Mesodermal cell (in vitro differentiated cells): ENCODE measurements around the gene PHACTR1.

Experiments
- H3K27ac ChIP-seq: 2 replicates; pipeline ENCODE4 v1.7.0; 2013; ENCODE audit warnings: mild to moderate bottlenecking, low read depth, low read length, moderate library complexity; ENCODE audit not compliant: severe bottlenecking
- H3K36me3 ChIP-seq: 2 replicates; pipeline ENCODE4 v1.7.1; 2013; ENCODE audit warnings: mild to moderate bottlenecking, low read length, moderate library complexity; ENCODE audit not compliant: control insufficient read depth, insufficient read depth
- H3K4me1 ChIP-seq: one replicate; pipeline ENCODE4 v1.7.1; 2013; ENCODE audit warnings: mild to moderate bottlenecking, low read length; ENCODE audit not compliant: insufficient read depth, control insufficient read depth, poor library complexity, severe bottlenecking
- H3K4me3 ChIP-seq: 2 replicates; pipeline ENCODE4 v1.7.0; 2013; ENCODE audit warnings: low read length, control low read depth, mild to moderate bottlenecking; ENCODE audit not compliant: insufficient read depth, poor library complexity, severe bottlenecking; ENCODE audit errors: extremely low read depth
- H3K9me3 ChIP-seq: 2 replicates; pipeline ENCODE4 v1.7.1; 2013; ENCODE audit warnings: mild to moderate bottlenecking, low read length, moderate library complexity; ENCODE audit not compliant: control insufficient read depth
- WGBS, 2 experiments: methylation state at CpG; one replicate each; pipeline ENCODE4 v1.1.5; 2013; ENCODE audit warnings: missing lambda C conversion rate in 2 of 2; ENCODE audit not compliant: insufficient coverage in 2 of 2; 5-methylcytosine and 5-hydroxymethylcytosine counted together

Gene PHACTR1

DNA sequence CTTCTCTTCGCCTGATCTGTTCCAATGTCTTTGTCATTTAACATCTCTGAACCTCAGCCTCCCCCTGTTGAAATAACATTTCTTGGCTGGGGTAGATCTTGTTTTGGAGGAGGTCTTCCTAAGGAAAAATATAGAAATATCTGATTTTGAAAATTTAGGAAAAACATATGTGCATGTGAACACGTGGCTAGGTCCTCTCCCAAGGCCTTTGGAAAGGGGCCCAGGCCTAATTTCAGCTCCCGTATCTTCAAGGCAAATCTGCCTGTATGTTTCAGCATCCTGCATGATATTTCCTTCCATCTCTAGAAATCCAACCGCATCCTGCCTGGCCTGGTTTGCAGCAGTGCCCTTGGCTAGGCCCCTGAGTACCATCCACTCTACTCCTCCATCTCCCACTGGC is 261.2 kb downstream of the PHACTR1 start:
- H3K4me3 ChIP-seq: no peak overlapping the region
- no peaks in the 10 kb centered on the region for H3K36me3 ChIP-seq
- 92 to 95% methylated on average over 3 of the region's 4 CpGs for WGBS, 2 experiments
- peaks cover 3% of the 10 kb centered on the region for H3K9me3 ChIP-seq
- H3K27ac ChIP-seq: no peak overlapping the region
- no peaks in the 10 kb centered on the region for H3K4me1 ChIP-seq

DNA sequence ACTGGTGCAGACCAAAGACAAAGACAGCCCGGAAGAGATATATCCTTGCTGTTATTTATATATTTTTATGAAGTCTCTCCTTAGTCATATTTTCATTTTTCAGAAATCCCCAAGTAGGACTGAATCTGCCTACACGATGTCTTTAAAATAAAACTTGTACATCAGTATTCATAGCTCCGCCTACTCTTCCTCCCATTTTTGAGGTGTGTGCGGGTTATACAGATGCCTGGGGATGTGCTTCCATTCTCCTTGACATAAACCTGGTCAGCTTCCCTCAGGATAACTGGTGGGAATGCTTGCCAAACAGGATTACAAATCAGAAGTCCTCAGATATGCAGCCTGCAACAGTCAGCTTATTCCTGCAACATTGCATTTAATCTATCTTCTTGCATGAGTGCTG is 264.2 kb downstream of the PHACTR1 start:
- Histone ChIP-seq H3K27ac (no peak overlapping the region), H3K4me1 (no peaks in the 10 kb centered on the region), H3K36me3 (no peaks in the 10 kb centered on the region), H3K9me3 (peaks cover 3% of the 10 kb centered on the region), H3K4me3 (no peak overlapping the region)
- 89 to 92% methylated on average over 2 to 3 of the region's 4 CpGs for WGBS, 2 experiments

DNA sequence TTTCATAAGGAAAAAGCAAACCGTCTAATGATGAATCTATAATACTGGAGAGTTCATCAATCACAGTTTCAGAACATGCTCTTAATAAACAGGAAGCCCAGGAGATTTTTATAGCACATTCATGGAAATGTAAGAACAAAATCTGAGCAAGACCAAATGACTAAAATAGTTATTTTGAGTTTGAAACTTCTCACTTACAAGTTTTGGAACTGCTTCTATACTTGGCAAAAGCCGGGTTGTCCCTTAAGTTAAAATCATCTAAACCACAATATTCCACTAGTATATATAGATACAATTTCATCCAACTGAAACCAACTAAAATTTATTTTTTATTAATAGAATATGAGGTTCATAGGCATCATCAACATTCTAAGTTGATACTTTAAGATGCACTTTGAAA is 268.2 kb downstream of the PHACTR1 start:
- Histone ChIP-seq H3K9me3 (peaks cover 3% of the 10 kb centered on the region), H3K4me1 (no peaks in the 10 kb centered on the region), H3K27ac (no peak overlapping the region), H3K4me3 (no peak overlapping the region), H3K36me3 (no peaks in the 10 kb centered on the region)
- WGBS, 2 experiments: 90% methylated on average over 2 of the region's 2 CpGs; no CpG with 5 or more reads in 1 of the 2 experiments

DNA sequence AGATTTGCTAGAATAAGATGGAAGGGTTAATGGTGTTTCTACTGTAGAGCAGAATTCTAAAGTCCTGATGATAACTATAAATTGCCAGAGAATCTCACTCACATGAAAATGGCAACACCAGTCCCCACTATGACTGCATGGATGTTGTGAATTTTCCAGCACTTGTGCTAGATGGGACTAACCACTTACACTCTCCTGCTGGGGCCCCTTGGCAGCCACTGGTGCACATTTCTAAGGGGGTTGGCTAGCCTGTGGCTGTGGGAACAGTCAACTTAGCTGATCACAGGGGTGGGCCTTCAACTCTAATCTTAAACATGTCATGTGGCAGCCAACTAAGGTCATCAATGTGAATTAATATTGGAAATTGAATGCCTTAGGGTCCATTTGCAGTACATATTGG is 271.2 kb downstream of the PHACTR1 start:
- Histone ChIP-seq H3K9me3 (no peaks in the 10 kb centered on the region), H3K4me3 (no peak overlapping the region), H3K36me3 (no peaks in the 10 kb centered on the region), H3K4me1 (no peaks in the 10 kb centered on the region), H3K27ac (no peak overlapping the region)

DNA sequence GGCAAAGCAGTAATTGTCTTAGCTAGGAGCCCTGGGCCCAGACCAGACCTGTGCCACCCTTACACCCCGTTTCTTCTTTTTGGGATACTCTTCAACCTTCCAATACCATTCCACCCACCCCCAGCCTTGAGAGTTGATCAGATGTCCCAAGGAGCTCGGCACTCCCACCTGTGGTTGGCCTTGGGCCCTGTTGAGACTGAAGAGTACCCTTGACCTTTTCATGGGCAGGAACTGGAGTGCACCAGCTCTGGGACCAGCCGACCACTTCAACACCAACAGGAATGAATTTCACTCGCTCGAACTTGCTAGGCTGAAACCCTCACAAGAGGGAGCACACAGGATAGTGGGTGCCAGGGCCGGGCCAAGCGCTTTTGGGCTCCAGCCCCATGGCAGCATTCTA is 273.6 kb downstream of the PHACTR1 start:
- no peaks in the 10 kb centered on the region for H3K36me3 ChIP-seq
- H3K4me1 ChIP-seq: no peaks in the 10 kb centered on the region
- no peak overlapping the region for H3K27ac ChIP-seq
- no peak overlapping the region for H3K4me3 ChIP-seq
- H3K9me3 ChIP-seq: no peaks in the 10 kb centered on the region
- 87 to 95% methylated on average over 5 to 7 of the region's 7 CpGs for WGBS, 2 experiments

DNA sequence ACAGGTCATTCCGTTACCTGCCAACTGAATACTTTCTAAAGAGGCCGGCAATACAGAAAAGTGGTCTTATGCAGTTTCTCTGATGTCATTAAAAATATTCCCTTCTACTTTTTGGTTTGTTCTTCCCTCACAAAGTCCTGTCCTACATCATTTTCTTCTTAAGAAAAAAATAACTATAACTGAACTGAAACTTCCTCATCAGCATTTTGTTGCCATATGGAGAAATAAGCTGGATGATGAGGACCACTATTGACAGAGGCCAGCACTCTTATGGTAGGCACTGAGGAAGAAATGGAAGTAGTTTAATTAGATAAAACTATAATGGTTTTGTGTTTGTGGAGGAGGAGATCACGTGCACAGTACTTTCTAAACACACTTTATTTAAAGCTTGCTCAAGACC is 274.9 kb downstream of the PHACTR1 start:
- 100% methylated on average over 2 of the region's 3 CpGs; no CpG with 5 or more reads in 1 of the 2 experiments for WGBS, 2 experiments
- no peaks in the 10 kb centered on the region for H3K36me3 ChIP-seq
- H3K9me3 ChIP-seq: no peaks in the 10 kb centered on the region
- H3K4me1 ChIP-seq: no peaks in the 10 kb centered on the region
- no peak overlapping the region for H3K4me3 ChIP-seq
- no peak overlapping the region for H3K27ac ChIP-seq

DNA sequence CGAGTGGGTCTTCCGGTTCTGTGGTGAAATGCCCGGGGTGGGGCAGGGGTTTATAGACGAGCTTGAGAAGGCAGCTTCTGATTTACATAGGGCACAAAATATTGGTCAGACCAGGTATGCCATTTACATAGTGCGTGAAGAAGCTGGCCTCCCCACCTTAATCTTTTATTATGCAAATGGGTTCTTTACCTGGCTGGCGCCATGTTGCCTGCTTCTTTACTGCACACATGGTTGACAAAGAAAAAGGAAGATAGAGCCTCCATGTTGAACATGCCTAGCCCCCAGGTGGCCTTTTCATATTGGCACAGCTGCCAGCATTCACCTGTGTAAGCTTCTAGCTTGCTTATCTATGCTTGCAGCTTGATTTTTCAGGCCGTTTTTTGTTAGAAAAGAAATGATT is 276.2 kb downstream of the PHACTR1 start:
- H3K9me3 ChIP-seq: no peaks in the 10 kb centered on the region
- WGBS, 2 experiments: 79 to 80% methylated on average over 2 to 4 of the region's 7 CpGs
- no peaks in the 10 kb centered on the region for H3K4me1 ChIP-seq
- H3K4me3 ChIP-seq: no peak overlapping the region
- H3K36me3 ChIP-seq: no peaks in the 10 kb centered on the region
- no peak overlapping the region for H3K27ac ChIP-seq

DNA sequence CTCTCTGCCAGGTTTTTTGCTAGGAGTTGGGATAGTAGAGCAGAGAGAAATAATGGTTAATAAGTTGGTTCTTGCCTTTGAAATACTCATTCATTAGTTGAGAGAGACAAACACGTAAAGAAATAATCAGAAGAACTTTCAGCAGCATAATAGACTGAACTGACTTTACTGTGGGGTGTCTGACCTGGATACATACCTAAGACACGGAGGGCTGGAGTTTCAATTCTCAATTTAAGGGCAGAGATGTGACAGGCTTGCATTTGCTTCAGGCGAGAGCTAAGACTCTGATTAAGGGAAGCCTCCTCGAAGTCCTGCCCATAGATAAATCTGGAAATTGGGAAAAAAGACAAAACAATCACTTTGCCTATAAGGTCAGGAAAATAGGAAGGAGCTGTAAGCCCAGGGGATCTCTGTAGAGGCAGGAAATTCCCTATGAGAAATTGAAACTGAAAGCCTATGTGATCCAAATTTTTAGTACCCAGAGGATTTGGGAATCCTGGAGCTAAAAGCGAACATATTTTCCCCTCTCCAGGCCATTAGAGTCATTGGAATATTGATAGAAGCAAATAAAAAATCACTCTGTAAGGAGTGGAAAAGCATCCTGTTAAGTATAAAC is 276.8 kb downstream of the PHACTR1 start:
- Histone ChIP-seq H3K4me3 (no peak overlapping the region), H3K36me3 (no peaks in the 10 kb centered on the region), H3K9me3 (no peaks in the 10 kb centered on the region), H3K27ac (no peak overlapping the region), H3K4me1 (no peaks in the 10 kb centered on the region)
- 89 to 97% methylated on average over 2 to 4 of the region's 5 CpGs for WGBS, 2 experiments

DNA sequence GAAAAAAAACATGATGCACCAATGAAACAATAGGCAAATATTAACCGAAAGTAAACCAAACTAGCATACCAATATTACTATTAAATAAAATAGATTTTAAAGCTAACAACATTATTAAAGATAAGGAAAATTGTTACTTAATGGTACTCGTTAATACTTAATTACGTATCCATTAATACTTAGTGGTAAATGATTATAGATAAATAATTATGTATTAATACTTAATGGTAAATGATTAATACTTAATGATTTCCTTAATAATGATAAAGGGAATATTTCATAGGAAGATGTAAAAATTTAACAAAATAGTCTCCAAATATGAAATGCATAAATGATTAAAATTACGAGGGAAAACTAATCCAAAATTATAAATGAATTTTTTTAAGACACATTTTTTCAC is 278.9 kb downstream of the PHACTR1 start:
- no CpG with 5 or more reads among the region's 4 CpGs for WGBS, 2 experiments
- Histone ChIP-seq H3K36me3 (no peaks in the 10 kb centered on the region), H3K4me3 (no peak overlapping the region), H3K27ac (no peak overlapping the region), H3K9me3 (no peaks in the 10 kb centered on the region), H3K4me1 (no peaks in the 10 kb centered on the region)

DNA sequence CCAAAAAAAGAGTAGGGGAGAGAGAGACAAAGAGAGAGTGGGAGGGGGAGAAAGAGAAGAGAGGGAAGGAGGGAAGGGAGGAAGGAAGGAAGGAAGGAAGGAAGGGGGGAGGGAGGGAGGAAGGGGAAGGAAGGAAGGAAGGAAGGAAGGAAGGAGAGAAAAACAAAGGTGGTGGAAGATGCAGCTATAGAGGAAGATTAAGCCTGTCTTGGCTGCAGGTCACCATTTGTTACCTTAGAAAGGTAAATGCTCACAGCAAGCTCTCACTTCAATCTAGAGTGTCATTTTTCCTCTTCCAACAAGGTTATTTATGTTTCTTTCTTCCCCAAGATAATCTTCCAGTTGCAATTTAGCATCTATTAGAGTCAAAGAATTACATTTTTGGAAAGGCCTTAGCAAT is 284.0 kb downstream of the PHACTR1 start:
- Histone ChIP-seq H3K9me3 (no peaks in the 10 kb centered on the region), H3K27ac (no peak overlapping the region), H3K4me1 (no peaks in the 10 kb centered on the region), H3K4me3 (no peak overlapping the region), H3K36me3 (no peaks in the 10 kb centered on the region)

DNA sequence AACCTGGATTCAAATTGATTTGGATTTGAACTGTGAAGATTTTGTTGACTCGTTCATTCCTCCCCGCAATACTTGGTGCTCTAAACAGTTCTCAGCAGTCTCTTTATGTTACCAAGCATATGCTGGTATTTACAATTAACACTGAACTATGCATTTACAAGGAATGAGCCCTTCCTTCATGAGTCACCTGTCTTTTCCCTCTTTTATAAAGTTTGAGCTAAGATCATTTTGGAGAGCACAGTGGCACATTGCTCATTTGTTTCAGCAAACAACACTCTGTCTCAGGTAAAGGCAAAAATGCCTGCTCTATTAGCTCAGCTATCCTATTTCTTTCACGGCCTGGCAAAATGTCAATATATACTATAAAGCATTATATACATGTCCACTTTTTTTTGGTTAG is 285.4 kb downstream of the PHACTR1 start:
- 90 to 100% methylated on average over 2 to 3 of the region's 3 CpGs for WGBS, 2 experiments
- Histone ChIP-seq H3K4me3 (no peak overlapping the region), H3K9me3 (no peaks in the 10 kb centered on the region), H3K27ac (no peak overlapping the region), H3K36me3 (no peaks in the 10 kb centered on the region), H3K4me1 (no peaks in the 10 kb centered on the region)
